Astrocyte (in vitro differentiated cells and primary cell): ENCODE data around the gene SPINK8. TPM values are rescaled to one million over a fixed set of nuclear protein-coding genes. Genes with fewer than 3 reads are reported as not detected.

Experiments
- DNase-seq: peaks from one replicate; pipeline ENCODE4 v3.0.0-alpha.2; 2010; ENCODE audit warnings: low read depth
- FAIRE-seq: peaks from 2 replicates; lab custom pipeline; 2011; peaks lifted over from hg19 to GRCh38; lab: Jason Lieb, UNC
- H2AFZ ChIP-seq: 2 replicates; pipeline ENCODE4 v1.6.0; 2012; ENCODE audit warnings: low read depth, low read length, inconsistent platforms
- H3K27ac ChIP-seq: 2 replicates; pipeline ENCODE4 v1.5.1; 2011; ENCODE audit warnings: low read depth, low read length, inconsistent platforms
- H3K27me3 ChIP-seq: 2 replicates; pipeline ENCODE4 v1.6.0; 2011; ENCODE audit warnings: low read length, inconsistent platforms; ENCODE audit not compliant: insufficient read depth
- H3K36me3 ChIP-seq: 2 replicates; pipeline ENCODE4 v1.5.1; 2011; ENCODE audit warnings: low read length, inconsistent platforms; ENCODE audit not compliant: insufficient read depth
- H3K4me1 ChIP-seq: 2 replicates; pipeline ENCODE4 v1.5.1; 2011; ENCODE audit warnings: low read length, inconsistent platforms; ENCODE audit not compliant: insufficient read depth
- H3K4me2 ChIP-seq: 2 replicates; pipeline ENCODE4 v1.6.0; 2012; ENCODE audit warnings: low read length, inconsistent platforms
- H3K4me3 ChIP-seq: 2 replicates; pipeline ENCODE4 v1.5.1; 2011; ENCODE audit warnings: low read depth, mild to moderate bottlenecking, low read length, inconsistent platforms; ENCODE audit not compliant: insufficient read depth
- H3K79me2 ChIP-seq: 2 replicates; pipeline ENCODE4 v1.6.0; 2012; ENCODE audit warnings: mild to moderate bottlenecking, low read length, inconsistent platforms; ENCODE audit not compliant: insufficient read depth
- H3K9ac ChIP-seq: 2 replicates; pipeline ENCODE4 v1.6.0; 2012; ENCODE audit warnings: mild to moderate bottlenecking, low read length, inconsistent platforms
- H3K9me3 ChIP-seq: 2 replicates; pipeline ENCODE4 v1.5.1; 2012; ENCODE audit warnings: low read depth, mild to moderate bottlenecking, low read length, inconsistent platforms; ENCODE audit not compliant: insufficient read depth
- H4K20me1 ChIP-seq: 2 replicates; pipeline ENCODE4 v1.6.0; 2012; ENCODE audit warnings: low read length, inconsistent platforms; ENCODE audit not compliant: insufficient read depth
- H3K27ac Mint-ChIP-seq: one replicate; pipeline ENCODE4 v1.8.0; 2021; ENCODE audit warnings: mild to moderate bottlenecking, mixed read lengths; ENCODE audit not compliant: unreplicated experiment
- H3K27me3 Mint-ChIP-seq: one replicate; pipeline ENCODE4 v1.8.0; 2021; ENCODE audit warnings: low read depth, mixed read lengths; ENCODE audit not compliant: unreplicated experiment
- H3K36me3 Mint-ChIP-seq: one replicate; pipeline ENCODE4 v1.8.0; 2021; ENCODE audit warnings: low read depth, mixed read lengths; ENCODE audit not compliant: unreplicated experiment
- H3K4me1 Mint-ChIP-seq: one replicate; pipeline ENCODE4 v1.8.0; 2021; ENCODE audit warnings: low read depth, mixed read lengths; ENCODE audit not compliant: unreplicated experiment
- H3K4me3 Mint-ChIP-seq: one replicate; pipeline ENCODE4 v1.8.0; 2021; ENCODE audit warnings: mild to moderate bottlenecking, moderate library complexity, mixed read lengths; ENCODE audit not compliant: unreplicated experiment
- H3K9me3 Mint-ChIP-seq: one replicate; pipeline ENCODE4 v1.8.0; 2021; ENCODE audit warnings: mild to moderate bottlenecking, mixed read lengths; ENCODE audit not compliant: unreplicated experiment
- CTCF ChIP-seq: IDR thresholded peaks from 2 replicates; pipeline ENCODE4 v1.5.1; 2011; ENCODE audit warnings: low read depth, mild to moderate bottlenecking, inconsistent platforms, low read length, moderate library complexity; ENCODE audit not compliant: insufficient read depth
- EZH2 ChIP-seq: IDR thresholded peaks from 2 replicates; pipeline ENCODE4 v1.6.1; 2012; ENCODE audit warnings: mild to moderate bottlenecking, low read length, inconsistent platforms; ENCODE audit not compliant: insufficient read depth
- total RNA-seq: library from RNA; stranded (reverse); gene quantifications from 2 replicates; pipeline ENCODE4 v1.2.1, GENCODE V29; 2021

SPINK8 gene
- total RNA-seq, 1 donor from 2014 or later = not detected

DNA sequence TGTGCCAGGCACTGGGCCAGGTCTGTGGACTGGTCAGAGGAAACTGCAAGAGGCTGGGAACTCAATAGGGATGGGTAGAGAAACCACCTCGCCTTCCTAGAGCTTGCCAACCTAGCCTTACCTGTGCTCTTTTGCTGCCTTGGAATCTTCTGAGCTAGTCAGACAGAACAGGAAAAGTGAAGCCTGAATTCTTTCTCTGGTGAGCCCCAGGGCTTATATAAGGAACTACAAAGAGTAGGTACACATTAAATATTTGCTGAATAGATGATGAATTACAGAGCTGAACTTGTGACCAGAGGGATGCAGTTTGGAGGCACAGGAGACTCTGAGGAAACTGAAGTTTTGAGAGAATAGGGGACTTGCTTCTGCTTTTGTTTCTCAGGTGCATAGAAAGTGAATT is 23.0 kb upstream of the SPINK8 start:
- TF ChIP-seq EZH2 = no peak
- TF ChIP-seq CTCF = no peak
- peaks cover 57% of the 10 kb centered on the region for H3K27me3 Mint-ChIP-seq
- no peak overlapping the region for H3K27ac ChIP-seq

DNA sequence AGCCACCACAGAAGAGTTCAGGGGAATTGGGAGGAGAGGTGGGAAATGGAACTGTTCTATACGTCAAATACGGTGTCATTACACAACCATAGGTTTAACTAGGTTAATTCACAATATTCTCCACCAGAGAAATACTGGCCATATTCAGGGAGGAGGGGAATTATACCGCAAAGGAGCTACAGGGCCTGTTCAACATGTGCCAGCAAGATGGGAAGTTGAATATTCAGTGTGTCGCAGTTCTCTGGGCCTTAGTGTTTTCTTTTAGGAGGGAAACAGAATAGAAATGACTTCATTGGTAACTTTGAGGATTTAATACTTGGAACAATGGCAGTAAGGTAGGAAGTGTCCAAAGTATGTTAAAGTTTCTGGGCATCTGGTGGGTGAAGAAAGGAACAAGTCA is 20.5 kb upstream of the SPINK8 start:
- Histone ChIP-seq H3K36me3 (no peaks in the 10 kb centered on the region), H3K4me1 (no peaks in the 10 kb centered on the region), H3K4me2 (no peak overlapping the region), H3K27ac (no peak overlapping the region), H3K4me3 (no peak overlapping the region), H3K9me3 (peaks cover 8% of the 10 kb centered on the region), H4K20me1 (no peaks in the 10 kb centered on the region), H3K9ac (no peak overlapping the region), H3K79me2 (no peaks in the 10 kb centered on the region), H3K27me3 (peaks cover 13% of the 10 kb centered on the region), H2AFZ (no peak overlapping the region)
- DNase-seq (no peak), FAIRE-seq (no peak)
- Mint-ChIP-seq H3K27me3 (peaks cover 48% of the 10 kb centered on the region), H3K36me3 (no peaks in the 10 kb centered on the region), H3K4me3 (no peak overlapping the region), H3K4me1 (no peaks in the 10 kb centered on the region), H3K27ac (no peak overlapping the region), H3K9me3 (peaks cover 9% of the 10 kb centered on the region)
- TF ChIP-seq CTCF = no peak
- no peak for TF ChIP-seq EZH2

More for the DNA sequence above, 23.0 kb upstream of the SPINK8 start:
- Histone ChIP-seq H3K79me2 (no peaks in the 10 kb centered on the region), H3K4me3 (no peak overlapping the region), H3K4me1 (no peaks in the 10 kb centered on the region), H3K27me3 (peaks cover 17% of the 10 kb centered on the region), H4K20me1 (no peaks in the 10 kb centered on the region), H3K36me3 (no peaks in the 10 kb centered on the region), H2AFZ (no peak overlapping the region), H3K9ac (no peak overlapping the region), H3K4me2 (no peak overlapping the region), H3K9me3 (peaks cover 8% of the 10 kb centered on the region)
- Mint-ChIP-seq H3K9me3 (peaks cover 12% of the 10 kb centered on the region), H3K36me3 (no peaks in the 10 kb centered on the region), H3K4me1 (no peaks in the 10 kb centered on the region), H3K27ac (no peak overlapping the region), H3K4me3 (no peak overlapping the region)
- DNase-seq = no peak
- no peak for FAIRE-seq

- Mint-ChIP-seq H3K27ac (no peak overlapping the region), H3K9me3 (peaks cover 9% of the 10 kb centered on the region), H3K4me1 (no peaks in the 10 kb centered on the region), H3K36me3 (peaks cover 1% of the 10 kb centered on the region), H3K4me3 (no peak overlapping the region), H3K27me3 (peaks cover 47% of the 10 kb centered on the region)
- TF ChIP-seq CTCF (no peak), EZH2 (no peak)
- no peak for FAIRE-seq
- H3K27ac ChIP-seq = no peak overlapping the region
- peaks cover 5% of the 10 kb centered on the region for H3K9me3 ChIP-seq
- no peak for DNase-seq
- peaks cover 9% of the 10 kb centered on the region for H3K27me3 ChIP-seq
- no peak overlapping the region for H2AFZ ChIP-seq
- no peak overlapping the region for H3K4me2 ChIP-seq
- H3K36me3 ChIP-seq = no peaks in the 10 kb centered on the region
- H3K79me2 ChIP-seq = no peaks in the 10 kb centered on the region
- no peaks in the 10 kb centered on the region for H4K20me1 ChIP-seq
- no peak overlapping the region for H3K9ac ChIP-seq
- no peaks in the 10 kb centered on the region for H3K4me1 ChIP-seq
- no peak overlapping the region for H3K4me3 ChIP-seq
These were observed 19.1 kb upstream of the SPINK8 start for GRCh38 chr3:48352546-48352945.
